ENCODE data around the gene NKTR. TPM values are rescaled to one million over a fixed set of nuclear protein-coding genes. Genes with fewer than 3 reads are reported as not detected.

Gene NKTR
- total RNA-seq, 1 experiment from 2014 or later, result 89.3 TPM

- POLR2A ChIA-PET, result no interaction called here
- H3K27ac Mint-ChIP-seq, result no peak overlapping the region
- no peaks in the 10 kb centered on the region; the same call in 1 of the 2 replicates for H3K36me3 Mint-ChIP-seq
- TF ChIP-seq EMX1 (CRISPR knock-in tag; IDR thresholded peaks at IDR 0.05) (no peak), MXD4 (CRISPR knock-in tag; IDR thresholded peaks at IDR 0.05; ENCODE audit: borderline replicate concordance) (no peak), ZNF532 (CRISPR knock-in tag; IDR thresholded peaks at IDR 0.05; ENCODE audit: borderline replicate concordance) (no peak), ZNF219 (CRISPR knock-in tag; IDR thresholded peaks at IDR 0.05; ENCODE audit: borderline replicate concordance) (no peak), ATF2 (CRISPR knock-in tag; IDR thresholded peaks at IDR 0.05; ENCODE audit: borderline replicate concordance, low read depth) (no peak), FOXK1 (CRISPR knock-in tag; IDR thresholded peaks at IDR 0.05) (no peak), GRHL2 (CRISPR knock-in tag; IDR thresholded peaks at IDR 0.05; ENCODE audit: insufficient replicate concordance, severe bottlenecking) (no peak), PRDM15 (CRISPR knock-in tag; IDR thresholded peaks at IDR 0.05) (no peak), SP1 (CRISPR knock-in tag; conservative IDR thresholded peaks at IDR 0.05) (no peak), HMGXB4 (CRISPR knock-in tag; IDR thresholded peaks at IDR 0.05) (no peak), MAX (CRISPR knock-in tag; IDR thresholded peaks at IDR 0.05) (no peak), E2F5 (CRISPR knock-in tag; IDR thresholded peaks at IDR 0.05) (no peak), ETV6 (CRISPR knock-in tag; IDR thresholded peaks at IDR 0.05) (no peak), TP53 (CRISPR knock-in tag; IDR thresholded peaks at IDR 0.05) (no peak), CDX4 (CRISPR knock-in tag; IDR thresholded peaks at IDR 0.05; ENCODE audit: borderline replicate concordance) (no peak), RORB (CRISPR knock-in tag; IDR thresholded peaks at IDR 0.05) (no peak)
- no peaks in the 10 kb centered on the region for H3K9me3 Mint-ChIP-seq
- H3K27me3 Mint-ChIP-seq (ENCODE audit: low read depth), result no peaks in the 10 kb centered on the region
- CTCF ChIA-PET, result interaction anchor here (1.5 to 2.3 kb wide), 2 partner anchors 85 to 88 kb away, joined by 6 read pairs; no protein-coding TSS in a partner anchor
- no peak for DNase-seq (ENCODE audit: low spot score)
- no peak overlapping the region for H3K4me3 Mint-ChIP-seq
- ATAC-seq, result no peak
- peaks cover 30% of the 10 kb centered on the region for H3K4me1 Mint-ChIP-seq
Measured at GRCh38 chr3:42657675-42658074, 57.2 kb downstream of the NKTR start.
